D721Med (cell line): ENCODE data around the gene NDUFB6.
A peak's percentile ranks its signal among the peaks of the same experiment; 100 is the strongest.
"Not testable (repeated sequence)": the region's sequence is repeated elsewhere in the genome, so short reads cannot be mapped to it uniquely, and the experiment has no call there.

ENCODE experiments used
- DNase-seq: peaks from one replicate; pipeline ENCODE4 v3.0.0; 2011; ENCODE audit warnings: low spot score; ENCODE audit not compliant: insufficient read length
- FAIRE-seq: peaks from 2 replicates; lab custom pipeline; 2011; peaks lifted over from hg19 to GRCh38; lab: Jason Lieb, UNC
- TF ChIP-seq, protein P1 (sequence below): IDR thresholded peaks from 2 replicates; pipeline ENCODE4 v1.5.1; 2012; ENCODE audit warnings: mild to moderate bottlenecking, control low read depth; ENCODE audit not compliant: insufficient read depth; ENCODE audit errors: missing control alignments

NDUFB6 gene

DNA sequence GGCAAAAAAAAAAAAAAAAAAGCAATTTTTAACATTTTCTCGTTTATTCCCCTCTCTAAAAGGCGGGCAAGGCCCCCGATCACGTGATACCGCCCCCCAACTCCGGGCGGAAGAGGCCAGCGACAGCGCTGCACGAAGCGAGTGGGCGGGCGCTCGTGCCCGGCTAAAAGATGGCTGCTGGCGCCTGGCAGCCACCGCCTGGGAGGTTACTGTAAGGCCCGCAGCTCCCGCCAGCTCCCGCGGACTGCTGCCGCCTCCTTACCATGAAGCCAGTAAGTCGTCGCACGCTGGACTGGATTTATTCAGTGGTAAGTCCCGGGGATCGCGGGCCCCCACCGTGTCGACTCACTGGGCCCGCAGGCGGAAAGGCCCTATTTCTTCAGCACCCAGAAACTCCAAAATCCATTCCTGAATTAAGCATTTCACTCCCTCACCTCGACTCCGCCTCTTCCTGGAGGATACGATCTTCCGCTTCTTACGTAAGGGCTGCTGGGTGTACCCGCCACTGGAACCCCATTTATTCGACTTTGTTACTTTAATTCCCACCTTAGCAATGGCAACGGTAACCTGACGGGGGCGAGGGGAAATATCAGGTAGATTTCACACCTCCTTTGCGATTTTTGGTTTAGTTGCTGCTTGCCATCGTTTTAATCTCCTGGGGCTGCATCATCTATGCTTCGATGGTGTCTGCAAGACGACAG is 20.6 kb downstream of the NDUFB6 start, which contains the start of the genes SMIM27 and TOPORS:
TSS of gene SMIM27 (plus strand) at position 156 of the 701 bp plus-strand sequence. CDS start at position 264, 108 bp downstream.
TSS of gene TOPORS (minus strand) at position 415 of the 701 bp plus-strand sequence. CDS start at position 265, 150 bp downstream.
- TF ChIP-seq, protein P1, sequence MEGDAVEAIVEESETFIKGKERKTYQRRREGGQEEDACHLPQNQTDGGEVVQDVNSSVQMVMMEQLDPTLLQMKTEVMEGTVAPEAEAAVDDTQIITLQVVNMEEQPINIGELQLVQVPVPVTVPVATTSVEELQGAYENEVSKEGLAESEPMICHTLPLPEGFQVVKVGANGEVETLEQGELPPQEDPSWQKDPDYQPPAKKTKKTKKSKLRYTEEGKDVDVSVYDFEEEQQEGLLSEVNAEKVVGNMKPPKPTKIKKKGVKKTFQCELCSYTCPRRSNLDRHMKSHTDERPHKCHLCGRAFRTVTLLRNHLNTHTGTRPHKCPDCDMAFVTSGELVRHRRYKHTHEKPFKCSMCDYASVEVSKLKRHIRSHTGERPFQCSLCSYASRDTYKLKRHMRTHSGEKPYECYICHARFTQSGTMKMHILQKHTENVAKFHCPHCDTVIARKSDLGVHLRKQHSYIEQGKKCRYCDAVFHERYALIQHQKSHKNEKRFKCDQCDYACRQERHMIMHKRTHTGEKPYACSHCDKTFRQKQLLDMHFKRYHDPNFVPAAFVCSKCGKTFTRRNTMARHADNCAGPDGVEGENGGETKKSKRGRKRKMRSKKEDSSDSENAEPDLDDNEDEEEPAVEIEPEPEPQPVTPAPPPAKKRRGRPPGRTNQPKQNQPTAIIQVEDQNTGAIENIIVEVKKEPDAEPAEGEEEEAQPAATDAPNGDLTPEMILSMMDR = no peak
- FAIRE-seq (no peak), DNase-seq (no peak)

DNA sequence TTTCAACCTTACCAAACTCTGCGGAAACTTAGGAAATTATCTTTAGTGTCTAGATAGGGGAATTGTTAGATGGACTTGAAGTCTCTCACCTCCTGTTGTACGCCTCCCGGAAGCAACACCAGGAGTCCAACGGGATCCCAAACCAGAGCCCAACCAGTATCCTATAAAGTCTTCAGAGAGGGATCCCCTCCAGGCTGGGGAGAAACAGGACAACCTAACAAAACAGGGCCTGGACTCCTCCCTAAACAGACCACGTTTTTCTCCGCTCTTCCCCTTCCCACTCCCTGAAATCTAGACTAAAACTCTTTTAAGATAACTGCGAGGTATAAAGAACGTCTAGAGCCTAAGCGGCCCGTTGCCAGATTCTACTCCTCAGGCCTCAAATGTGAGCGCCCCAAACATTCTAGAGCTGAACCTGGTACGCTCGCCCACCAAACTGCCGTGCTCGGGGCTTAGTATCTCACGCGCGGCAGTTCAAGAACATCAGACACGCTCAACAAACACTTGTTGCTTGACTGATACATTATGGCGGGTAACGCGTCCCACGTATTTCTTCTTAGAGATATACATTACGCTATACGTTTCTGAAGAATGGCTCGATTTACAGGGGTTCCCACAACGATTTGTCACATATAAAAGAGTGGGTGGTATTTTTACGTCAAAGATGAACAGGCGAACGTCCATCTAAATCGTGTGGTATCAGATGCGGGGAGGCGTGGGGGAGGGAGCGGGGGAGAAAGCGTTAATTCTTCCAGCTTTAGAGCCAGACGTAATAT is 21.5 kb downstream of the NDUFB6 start:
- FAIRE-seq = no peak
- TF ChIP-seq, protein P1 = no peak
- DNase-seq = no peak

DNA sequence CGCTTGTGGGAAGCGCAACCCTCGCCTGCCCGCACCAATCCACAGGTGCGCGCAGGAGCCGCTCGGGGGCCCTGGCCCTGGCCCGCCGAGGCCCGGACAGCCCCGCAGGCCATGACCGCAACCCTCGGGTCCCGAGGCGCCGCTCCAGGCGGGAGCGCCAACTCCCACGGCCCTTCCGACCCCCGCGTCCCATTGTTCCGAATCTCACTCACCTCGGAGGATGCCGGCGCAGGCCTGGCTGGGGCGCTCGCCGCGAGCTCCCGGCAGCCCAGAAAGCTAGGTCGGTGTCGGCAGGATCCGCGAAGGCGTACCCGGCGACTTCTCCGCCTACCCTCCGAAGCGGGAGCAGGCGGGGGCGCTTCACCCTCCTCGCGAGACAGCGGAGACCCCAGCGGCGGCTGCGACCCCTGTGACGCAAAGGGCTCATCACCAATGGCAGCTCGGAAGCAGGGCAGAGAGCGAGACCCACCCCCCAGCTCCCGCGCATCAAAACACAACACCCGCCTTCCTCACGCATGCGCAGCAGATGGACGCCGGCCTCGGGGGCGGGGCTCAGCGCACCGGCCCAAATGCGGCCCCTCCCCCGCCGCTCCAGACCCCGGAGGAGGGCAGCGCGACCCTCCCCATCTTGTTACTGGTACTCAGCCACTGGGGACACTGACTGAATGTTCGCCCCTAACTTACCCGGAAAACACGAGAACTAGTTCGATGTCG is 22.2 kb downstream of the NDUFB6 start:
- DNase-seq (peak; percentile 89), FAIRE-seq (no peak)
- TF ChIP-seq, protein P1 = no peak

DNA sequence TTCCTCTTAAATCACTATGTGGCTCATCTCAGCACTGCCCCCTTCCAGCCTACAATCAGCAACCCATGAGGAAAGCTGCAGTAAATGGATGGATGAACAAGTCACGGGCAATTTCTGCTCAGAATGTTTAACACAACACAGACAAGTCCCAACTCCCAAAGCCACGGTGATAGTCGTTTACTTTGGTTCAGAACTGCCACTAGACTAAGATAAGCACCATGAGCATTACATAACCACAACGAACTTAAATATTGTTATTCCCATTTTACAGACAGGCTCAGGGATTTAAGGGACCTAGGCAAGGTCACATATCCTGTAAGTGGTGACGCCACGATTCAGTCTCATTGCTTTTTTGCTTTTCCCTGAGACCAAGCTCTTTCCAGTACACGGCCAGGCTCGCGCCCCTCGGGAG is 22.8 kb downstream of the NDUFB6 start:
- DNase-seq = no peak

DNA sequence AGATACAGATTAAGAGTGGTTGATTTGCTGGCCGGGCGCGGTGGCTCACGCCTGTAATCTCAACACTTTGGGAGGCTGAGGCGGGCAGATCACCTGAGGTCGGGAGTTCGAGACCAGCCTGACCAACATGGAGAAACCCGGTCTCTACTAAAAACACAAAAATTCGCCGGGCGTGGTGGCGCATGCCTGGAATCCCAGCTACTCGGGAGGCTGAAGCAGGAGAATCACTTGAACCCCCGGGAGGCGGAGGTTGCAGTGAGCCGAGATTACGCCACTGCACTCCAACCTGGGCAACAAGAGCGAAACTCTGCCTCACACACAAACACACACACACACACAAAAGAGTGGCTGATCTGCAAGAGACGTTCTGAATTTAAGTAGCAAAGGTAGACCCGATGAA is 24.7 kb downstream of the NDUFB6 start:
- FAIRE-seq, DNase-seq: not testable (repeated sequence)

More for the DNA sequence above, 22.8 kb downstream of the NDUFB6 start:
- TF ChIP-seq, protein P1 = no peak
- FAIRE-seq = no peak

DNA sequence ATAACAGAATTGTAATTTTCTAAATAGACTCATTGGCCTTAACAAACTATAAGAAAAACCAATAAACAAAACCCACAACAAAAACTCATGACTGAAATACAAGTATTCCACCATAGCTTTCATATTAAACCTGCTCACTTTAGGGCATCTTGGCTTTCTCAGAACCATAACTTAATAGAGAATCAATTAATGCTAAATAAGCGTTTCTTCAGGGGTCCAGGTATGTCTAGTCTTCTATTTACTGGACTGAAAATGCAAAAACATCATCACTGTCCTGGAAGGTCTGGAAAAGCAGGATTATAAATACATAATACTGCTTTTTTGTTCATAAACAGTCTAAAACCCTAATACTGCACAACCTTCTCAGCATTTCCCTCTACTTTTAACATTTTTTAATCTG is 27.1 kb downstream of the NDUFB6 start:
- TF ChIP-seq, protein P1 = no peak
- FAIRE-seq (no peak), DNase-seq (no peak)

DNA sequence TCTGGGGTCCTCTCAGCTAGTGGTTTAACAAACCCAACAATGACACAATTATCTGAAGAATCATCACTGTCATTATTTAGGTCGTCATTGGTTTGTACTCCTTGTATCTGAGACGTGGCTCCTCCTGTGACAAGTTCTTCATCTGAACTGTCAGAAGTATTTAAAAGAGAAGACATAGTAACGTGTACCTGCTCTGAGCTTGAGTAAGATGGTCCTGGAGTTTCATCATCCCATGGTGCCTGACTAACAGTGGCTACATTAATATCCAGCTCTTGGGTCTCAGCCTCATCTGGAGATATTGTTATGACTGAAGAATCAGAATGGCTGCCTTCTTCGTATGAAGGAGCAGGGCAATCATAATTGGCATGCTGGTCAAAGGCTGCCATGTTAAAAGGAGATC is 29.9 kb downstream of the NDUFB6 start:
- FAIRE-seq (peak; percentile 70), DNase-seq (no peak)
- TF ChIP-seq, protein P1 = no peak
